Measurements from ENCODE around the gene CCDC32.

CCDC32 gene

DNA sequence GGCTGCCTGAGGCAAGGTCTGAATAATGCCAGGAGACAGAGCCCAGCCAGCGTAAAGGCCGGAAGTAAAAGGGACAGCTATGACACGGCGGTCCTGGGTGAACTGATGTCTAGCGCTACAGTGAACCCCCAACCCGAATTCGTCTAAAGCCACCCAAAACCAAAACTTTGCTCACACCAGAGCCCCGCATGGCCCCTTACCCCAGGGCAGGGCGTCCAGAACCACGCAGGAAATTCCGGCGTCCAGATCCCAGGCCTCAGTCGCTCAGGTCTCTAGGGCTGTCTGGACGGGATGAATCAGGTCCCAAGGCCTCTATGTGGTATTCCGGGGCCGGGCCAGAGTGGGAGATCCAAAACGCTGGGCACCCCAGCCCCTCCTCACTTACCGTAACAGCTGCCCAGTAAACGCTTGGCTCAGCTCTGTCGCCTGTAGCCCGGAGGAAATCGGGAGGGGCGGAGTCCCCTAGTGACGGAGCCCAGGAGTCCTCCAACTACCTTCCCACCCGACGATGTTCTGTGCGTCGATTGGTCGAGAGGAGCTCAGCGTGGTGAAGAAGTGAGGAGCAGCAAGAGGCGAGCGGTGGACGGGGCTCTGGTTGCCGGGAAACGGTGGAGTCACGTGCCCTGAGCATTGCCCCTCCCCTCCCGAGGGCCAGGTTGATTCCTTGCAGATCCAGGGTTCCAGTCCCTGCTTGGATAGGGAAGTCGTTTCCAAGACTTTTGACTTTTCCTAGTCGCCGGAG is at the start of gene CCDC32:
TSS of gene CCDC32 (minus strand) at position 452 of the 742 bp plus-strand sequence. CDS start 2,027 bp downstream, outside the sequence.
- peak within 1 kb of the TSS; percentile 89 for H3K4me3 ChIP-seq (ENCODE audit: low read length)
- TF ChIP-seq ZNF274 (IDR thresholded peaks at IDR 0.05; ENCODE audit: low read depth, low read length) = no peak

DNA sequence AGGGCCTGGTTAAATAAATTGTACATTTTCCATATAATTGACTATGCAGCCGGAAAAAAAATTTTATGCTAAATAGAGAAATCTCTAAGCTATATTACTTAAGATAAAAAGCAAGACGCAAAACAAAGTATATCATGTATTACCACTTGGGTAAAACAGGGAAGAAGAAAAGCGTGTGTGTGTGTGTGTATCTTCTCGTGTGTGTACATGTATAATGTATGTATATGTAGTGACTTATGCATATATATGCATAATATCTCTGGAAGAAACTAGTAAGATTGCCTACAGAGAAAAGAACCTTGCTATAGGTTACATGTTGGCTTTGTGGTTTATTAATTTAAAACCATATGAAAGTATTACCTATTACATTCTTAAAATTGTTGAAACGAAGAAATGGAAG is 48.2 kb upstream of the CCDC32 start:
- no peak overlapping the region for H3K4me3 ChIP-seq (ENCODE audit: low read length)
- no peak for TF ChIP-seq ZNF274 (IDR thresholded peaks at IDR 0.05; ENCODE audit: low read depth, low read length)

GRCh38 chr15:40603935-40604334 is 39.1 kb upstream of the CCDC32 start:
- no peak overlapping the region for H3K4me3 ChIP-seq (ENCODE audit: low read length)
- no peak for TF ChIP-seq ZNF274 (IDR thresholded peaks at IDR 0.05; ENCODE audit: low read depth, low read length)

DNA sequence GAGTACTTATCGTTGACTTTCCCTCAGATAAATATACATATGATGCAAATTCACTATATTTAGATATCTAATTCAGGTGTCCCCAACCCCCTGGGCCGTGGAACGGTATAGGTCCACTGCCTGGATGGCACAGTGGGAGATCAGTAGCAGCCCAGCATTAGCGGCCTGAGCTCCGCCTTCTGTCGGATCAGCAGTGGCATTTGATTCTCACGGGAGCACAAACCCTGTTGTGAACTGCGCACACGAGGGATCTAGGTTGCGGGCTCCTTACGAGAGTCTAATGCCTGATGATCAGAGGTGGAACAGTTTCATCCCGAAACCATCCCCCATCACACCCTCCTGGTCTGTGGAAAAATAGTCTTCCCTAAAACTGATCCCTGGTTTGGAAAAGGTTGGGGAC is 36.1 kb upstream of the CCDC32 start:
- no peak for TF ChIP-seq ZNF274 (IDR thresholded peaks at IDR 0.05; ENCODE audit: low read depth, low read length)
- no peak overlapping the region for H3K4me3 ChIP-seq (ENCODE audit: low read length)

DNA sequence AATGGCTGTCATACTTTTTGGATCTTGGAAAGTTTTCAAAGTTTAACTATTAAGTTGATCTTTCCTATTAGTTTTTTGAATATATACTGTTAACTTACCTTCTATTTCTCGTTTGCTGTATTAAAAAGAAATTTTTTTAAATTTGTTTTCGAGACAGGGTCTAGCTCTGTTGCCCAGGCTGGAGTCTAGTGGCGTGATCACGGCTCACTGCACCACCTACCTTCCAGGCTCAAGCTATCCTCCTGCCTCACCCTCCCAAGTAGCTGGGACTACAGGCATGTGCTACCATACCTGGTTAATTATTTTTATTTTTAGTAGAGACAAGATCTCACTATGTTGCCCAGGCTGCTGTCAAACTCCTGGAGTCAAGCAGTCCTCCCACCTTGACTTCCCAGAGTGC is 33.8 kb upstream of the CCDC32 start:
- TF ChIP-seq ZNF274 (IDR thresholded peaks at IDR 0.05; ENCODE audit: low read depth, low read length) = no peak
- no peak overlapping the region for H3K4me3 ChIP-seq (ENCODE audit: low read length)

GRCh38 chr15:40598126-40598525 is 33.3 kb upstream of the CCDC32 start:
- TF ChIP-seq ZNF274 (IDR thresholded peaks at IDR 0.05; ENCODE audit: low read depth, low read length) = no peak
- no peak overlapping the region for H3K4me3 ChIP-seq (ENCODE audit: low read length)

- no peak overlapping the region for H3K4me3 ChIP-seq (ENCODE audit: low read length)
- no peak for TF ChIP-seq ZNF274 (IDR thresholded peaks at IDR 0.05; ENCODE audit: low read depth, low read length)
Observed at GRCh38 chr15:40597024-40597423, 32.2 kb upstream of the CCDC32 start.

- H3K4me3 ChIP-seq (ENCODE audit: low read length) = peak overlapping the region; percentile 71; the same call in 1 of the 2 replicates
- no peak for TF ChIP-seq ZNF274 (IDR thresholded peaks at IDR 0.05; ENCODE audit: low read depth, low read length)
Observed at GRCh38 chr15:40595773-40596172, 30.9 kb upstream of the CCDC32 start.

DNA sequence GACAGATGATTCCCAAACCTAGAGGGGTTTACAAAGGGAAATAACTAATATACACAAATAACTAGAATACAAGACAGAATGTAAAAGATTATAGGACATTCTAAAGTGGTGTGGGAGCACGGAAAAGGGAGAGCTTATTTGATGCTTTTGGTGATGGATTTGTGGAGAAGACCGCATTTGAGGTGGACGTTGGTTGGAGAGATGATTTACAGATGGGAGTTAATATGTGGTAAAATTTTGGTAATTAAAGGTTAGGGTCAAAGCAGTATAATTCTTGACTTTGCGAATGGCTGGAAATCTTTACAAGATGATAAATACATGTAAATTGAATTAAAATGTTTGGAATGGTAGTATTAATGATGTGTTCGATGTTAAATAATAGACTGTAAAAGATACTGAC is 30.4 kb upstream of the CCDC32 start:
- no peak for TF ChIP-seq ZNF274 (IDR thresholded peaks at IDR 0.05; ENCODE audit: low read depth, low read length)
- peak overlapping the region; percentile 71 for H3K4me3 ChIP-seq (ENCODE audit: low read length)

DNA sequence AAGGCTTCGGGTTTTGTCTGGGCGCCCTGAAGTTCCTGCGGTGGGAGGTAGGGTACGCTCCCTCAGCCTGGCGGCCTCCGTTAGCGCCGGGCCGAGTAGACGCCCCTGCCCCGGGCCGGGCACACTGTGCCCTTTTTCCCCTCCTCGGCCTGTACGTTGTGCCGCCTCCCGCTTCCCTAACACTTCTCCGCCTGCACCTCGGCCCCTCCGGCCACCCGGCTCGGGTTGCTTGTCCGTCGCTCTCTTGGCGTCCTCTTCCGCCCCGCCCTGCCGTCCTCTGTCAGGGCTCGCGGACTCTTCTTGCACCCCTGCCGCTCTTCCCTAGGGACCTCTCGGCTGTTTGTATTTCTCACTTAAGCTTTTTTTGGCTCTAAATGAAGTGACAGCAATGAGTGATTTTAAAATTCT is 29.6 kb upstream of the CCDC32 start:
- H3K4me3 ChIP-seq (ENCODE audit: low read length) = peak overlapping the region; percentile 71
- TF ChIP-seq ZNF274 (IDR thresholded peaks at IDR 0.05; ENCODE audit: low read depth, low read length) = no peak

GRCh38 chr15:40593588-40594428 is 29.0 kb upstream of the CCDC32 start, which contains the start of gene KNL1:
Gene KNL1 (plus strand): TSS chr15:40594249. CDS start chr15:40602932, 8,683 bp downstream.
- H3K4me3 ChIP-seq (ENCODE audit: low read length) = peak within 1 kb of the TSS; percentile 71
- no peak for TF ChIP-seq ZNF274 (IDR thresholded peaks at IDR 0.05; ENCODE audit: low read depth, low read length)

GRCh38 chr15:40593165-40593564 is 28.3 kb upstream of the CCDC32 start:
- no peak overlapping the region for H3K4me3 ChIP-seq (ENCODE audit: low read length)
- no peak for TF ChIP-seq ZNF274 (IDR thresholded peaks at IDR 0.05; ENCODE audit: low read depth, low read length)

DNA sequence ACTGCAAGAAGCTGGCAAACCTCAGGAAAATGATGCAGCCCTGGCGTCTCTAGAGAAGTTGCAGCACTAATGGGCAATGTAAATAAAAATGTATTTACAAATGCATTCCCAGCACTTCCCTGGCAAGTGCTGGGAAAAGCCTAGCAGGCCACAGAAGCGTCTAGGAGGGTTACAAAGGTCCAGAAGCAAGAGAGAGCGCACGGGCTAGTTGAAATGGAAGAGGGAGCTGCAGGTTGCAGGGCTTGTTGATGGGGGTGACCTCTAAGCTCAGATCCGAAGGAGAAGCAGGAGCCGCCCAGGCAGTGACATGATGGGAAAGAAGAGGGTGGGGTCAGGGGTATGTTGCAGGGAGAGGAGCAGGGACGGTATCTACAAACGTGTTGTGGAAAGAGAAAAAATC is 26.5 kb upstream of the CCDC32 start:
- TF ChIP-seq ZNF274 (IDR thresholded peaks at IDR 0.05; ENCODE audit: low read depth, low read length) = no peak
- no peak overlapping the region for H3K4me3 ChIP-seq (ENCODE audit: low read length)

- no peak for TF ChIP-seq ZNF274 (IDR thresholded peaks at IDR 0.05; ENCODE audit: low read depth, low read length)
- H3K4me3 ChIP-seq (ENCODE audit: low read length) = peak overlapping the region; percentile 81; the same call in 1 of the 2 replicates
Observed at GRCh38 chr15:40590667-40591050, 25.8 kb upstream of the CCDC32 start.

GRCh38 chr15:40584191-40584590 is 19.3 kb upstream of the CCDC32 start:
- no peak for TF ChIP-seq ZNF274 (IDR thresholded peaks at IDR 0.05; ENCODE audit: low read depth, low read length)
- no peak overlapping the region for H3K4me3 ChIP-seq (ENCODE audit: low read length)

Measured in GM08714 (cell line).